MCF 10A (cell line): ENCODE measurements around the gene BORCS5. TPM values are rescaled to one million over a fixed set of nuclear protein-coding genes. Genes with fewer than 3 reads are reported as not detected.
"Not testable (repeated sequence)": the region's sequence is repeated elsewhere in the genome, so short reads cannot be mapped to it uniquely, and the experiment has no call there.

Experiments used
- BruUV-seq: library from RNA; stranded (reverse); fragments of 400-500 nt; replicated peaks from 2 replicates; lab custom pipeline; 2021; lab: Mats Ljungman, UMichigan
- CTCF ChIA-PET: fragments of 300-600 bp; sonication (Branson Sonifier 250); formaldehyde crosslinking; extraction: SDS; loops from one replicate; lab custom pipeline; 2021; ENCODE audit warnings: antibody characterized with exemption, inconsistent platforms; lab: Yijun Ruan, JAX
- POLR2A ChIA-PET: fragments of 300-600, 350-650 bp; sonication (Branson Sonifier 250); formaldehyde crosslinking; extraction: SDS; loops from one replicate; lab custom pipeline; 2020; ENCODE audit warnings: antibody characterized with exemption, inconsistent platforms; lab: Yijun Ruan, JAX
- DNase-seq: peaks from one replicate; pipeline ENCODE4 v3.0.0-alpha.2; 2018; ENCODE audit not compliant: unreplicated experiment
- H3K27ac Mint-ChIP-seq: one replicate; pipeline ENCODE4 v1.8.0; 2022; ENCODE audit warnings: mild to moderate bottlenecking, low read depth, mixed read lengths; ENCODE audit not compliant: unreplicated experiment
- H3K27me3 Mint-ChIP-seq: one replicate; pipeline ENCODE4 v1.8.0; 2022; ENCODE audit warnings: mixed read lengths; ENCODE audit not compliant: insufficient read depth, unreplicated experiment
- H3K36me3 Mint-ChIP-seq: one replicate; pipeline ENCODE4 v1.8.0; 2022; ENCODE audit warnings: mild to moderate bottlenecking, moderate library complexity, mixed read lengths; ENCODE audit not compliant: insufficient read depth, unreplicated experiment
- H3K4me1 Mint-ChIP-seq: one replicate; pipeline ENCODE4 v1.8.0; 2022; ENCODE audit warnings: mixed read lengths; ENCODE audit not compliant: insufficient read depth, unreplicated experiment
- H3K4me3 Mint-ChIP-seq: one replicate; pipeline ENCODE4 v1.8.0; 2022; ENCODE audit warnings: mild to moderate bottlenecking, moderate library complexity, mixed read lengths; ENCODE audit not compliant: unreplicated experiment
- H3K9me3 Mint-ChIP-seq: one replicate; pipeline ENCODE4 v1.8.0; 2022; ENCODE audit warnings: mixed read lengths; ENCODE audit not compliant: unreplicated experiment
- CTCF ChIP-seq: fragments of 200-600 bp; IDR thresholded peaks from one replicate; pipeline ENCODE4 v1.8.0; 2022; ENCODE audit warnings: antibody characterized with exemption, mild to moderate bottlenecking; ENCODE audit not compliant: unreplicated experiment
- intact Hi-C: fragments of 100-400 bp; cut with micrococcal nuclease; formaldehyde crosslinking; loops from 2 replicates; pipeline ENCODE4 v1.14.1; 2022
- total RNA-seq: library from RNA; stranded (reverse); gene quantifications from 2 replicates; pipeline ENCODE4 v1.2.3, GENCODE V29; 2022

BORCS5 gene
- total RNA-seq, 1 experiment from 2014 or later: 11.0 TPM

- no TSS peak for BruUV-seq
Measured at GRCh38 chr12:12349711-12350665, 6.9 kb upstream of the BORCS5 start, which contains the start of gene MANSC1. Gene MANSC1 (minus strand): TSS chr12:12350242. CDS start chr12:12343314, 6,928 bp downstream.

GRCh38 chr12:12350868-12351463 is 5.9 kb upstream of the BORCS5 start:
- no peak for TF ChIP-seq CTCF
- POLR2A ChIA-PET: interaction anchor here (1.1 to 1.3 kb wide), 2 partner anchors 15 to 86 kb away, joined by 3 read pairs; no protein-coding TSS in a partner anchor
- Mint-ChIP-seq H3K27me3 (no peaks in the 10 kb centered on the region), H3K4me1 (no peaks in the 10 kb centered on the region), H3K36me3 (no peaks in the 10 kb centered on the region), H3K9me3 (no peaks in the 10 kb centered on the region), H3K4me3 (peak overlapping the region; percentile 59), H3K27ac (no peak overlapping the region)
- DNase-seq: no peak
- BruUV-seq: no TSS peak
- CTCF ChIA-PET: interaction anchor here (0.6 to 1.2 kb wide), 4 partner anchors 8 to 620 kb away, joined by 3 to 5 read pairs (median 3); no protein-coding TSS in a partner anchor
- intact Hi-C loops: no loop called here

More at GRCh38 chr12:12349711-12350665, 6.9 kb upstream of the BORCS5 start, which contains the start of gene MANSC1:
- Mint-ChIP-seq H3K4me1 (no peaks in the 10 kb centered on the region), H3K36me3 (no peaks in the 10 kb centered on the region), H3K27ac (no peak within 1 kb of the TSS), H3K9me3 (no peaks in the 10 kb centered on the region), H3K27me3 (no peaks in the 10 kb centered on the region), H3K4me3 (peak within 1 kb of the TSS; percentile 59)
- intact Hi-C loops: no loop called here
- TF ChIP-seq CTCF: peak; percentile 36
- POLR2A ChIA-PET: interaction anchor here (0.7 to 2.1 kb wide), 7 partner anchors 8 to 376 kb away, joined by 3 to 12 read pairs (median 3); no protein-coding TSS in a partner anchor
- DNase-seq: no peak
- CTCF ChIA-PET: interaction anchor here (0.6 to 1.8 kb wide), 8 partner anchors 8 to 1185 kb away, joined by 3 to 7 read pairs (median 4); no protein-coding TSS in a partner anchor

GRCh38 chr12:12351468-12352185 is 5.3 kb upstream of the BORCS5 start:
- H3K4me3 Mint-ChIP-seq, H3K9me3 Mint-ChIP-seq, H3K4me1 Mint-ChIP-seq, H3K36me3 Mint-ChIP-seq, DNase-seq, H3K27ac Mint-ChIP-seq, intact Hi-C loops, H3K27me3 Mint-ChIP-seq, BruUV-seq: not testable (repeated sequence)
- ChIA-PET POLR2A (interaction anchor here (1.1 kb wide), 1 partner anchor 86 kb away, joined by 3 read pairs; no protein-coding TSS in a partner anchor), CTCF (interaction anchor here (0.6 to 1.2 kb wide), 6 partner anchors 7 to 1702 kb away, joined by 3 to 5 read pairs (median 3); no protein-coding TSS in a partner anchor)

- intact Hi-C loops: no loop called here
- Mint-ChIP-seq H3K4me1 (no peaks in the 10 kb centered on the region), H3K36me3 (no peaks in the 10 kb centered on the region), H3K27ac (no peak overlapping the region), H3K4me3 (no peak overlapping the region), H3K27me3 (no peaks in the 10 kb centered on the region), H3K9me3 (no peaks in the 10 kb centered on the region)
- CTCF ChIA-PET: no interaction called here
- no TSS peak for BruUV-seq
- no peak for TF ChIP-seq CTCF
- no peak for DNase-seq
- POLR2A ChIA-PET: no interaction called here
Measured at GRCh38 chr12:12353276-12353675, 3.6 kb upstream of the BORCS5 start.
